GM06990 (cell line): Measurements from ENCODE around the gene FSTL1.
A peak's percentile ranks its signal among the peaks of the same experiment; 100 is the strongest.

ENCODE experiments used
- DNase-seq: peaks from one replicate; pipeline ENCODE4 v3.0.0-alpha.2; 2011; ENCODE audit not compliant: insufficient read length; ENCODE audit errors: extremely low read depth
- H3K27me3 ChIP-seq: replicated peaks from 2 replicates; pipeline ENCODE4 v1.6.0; 2011; ENCODE audit warnings: low read length; ENCODE audit not compliant: control insufficient read depth, insufficient read depth
- H3K36me3 ChIP-seq: 2 replicates; pipeline ENCODE4 v1.5.1; 2011; ENCODE audit warnings: low read length; ENCODE audit not compliant: control insufficient read depth, insufficient read depth
- H3K4me3 ChIP-seq: replicated peaks from 2 replicates; pipeline ENCODE4 v1.5.1; 2011; ENCODE audit warnings: low read depth, mild to moderate bottlenecking, control low read depth, low read length
- TF ChIP-seq, protein P1 (sequence below): IDR thresholded peaks from 2 replicates; pipeline ENCODE4 v1.5.1; 2011; ENCODE audit warnings: low read length, control low read depth, mild to moderate bottlenecking, inconsistent platforms; ENCODE audit not compliant: insufficient read depth, poor library complexity, severe bottlenecking

Gene FSTL1

GRCh38 chr3:120417272-120417911 is 33.4 kb downstream of the FSTL1 start:
- DNase-seq: peak; percentile 47
- TF ChIP-seq, protein P1, sequence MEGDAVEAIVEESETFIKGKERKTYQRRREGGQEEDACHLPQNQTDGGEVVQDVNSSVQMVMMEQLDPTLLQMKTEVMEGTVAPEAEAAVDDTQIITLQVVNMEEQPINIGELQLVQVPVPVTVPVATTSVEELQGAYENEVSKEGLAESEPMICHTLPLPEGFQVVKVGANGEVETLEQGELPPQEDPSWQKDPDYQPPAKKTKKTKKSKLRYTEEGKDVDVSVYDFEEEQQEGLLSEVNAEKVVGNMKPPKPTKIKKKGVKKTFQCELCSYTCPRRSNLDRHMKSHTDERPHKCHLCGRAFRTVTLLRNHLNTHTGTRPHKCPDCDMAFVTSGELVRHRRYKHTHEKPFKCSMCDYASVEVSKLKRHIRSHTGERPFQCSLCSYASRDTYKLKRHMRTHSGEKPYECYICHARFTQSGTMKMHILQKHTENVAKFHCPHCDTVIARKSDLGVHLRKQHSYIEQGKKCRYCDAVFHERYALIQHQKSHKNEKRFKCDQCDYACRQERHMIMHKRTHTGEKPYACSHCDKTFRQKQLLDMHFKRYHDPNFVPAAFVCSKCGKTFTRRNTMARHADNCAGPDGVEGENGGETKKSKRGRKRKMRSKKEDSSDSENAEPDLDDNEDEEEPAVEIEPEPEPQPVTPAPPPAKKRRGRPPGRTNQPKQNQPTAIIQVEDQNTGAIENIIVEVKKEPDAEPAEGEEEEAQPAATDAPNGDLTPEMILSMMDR: peak; percentile 85
- Histone ChIP-seq H3K4me3 (peak overlapping the region; percentile 67), H3K36me3 (no peaks in the 10 kb centered on the region), H3K27me3 (no peaks in the 10 kb centered on the region)

DNA sequence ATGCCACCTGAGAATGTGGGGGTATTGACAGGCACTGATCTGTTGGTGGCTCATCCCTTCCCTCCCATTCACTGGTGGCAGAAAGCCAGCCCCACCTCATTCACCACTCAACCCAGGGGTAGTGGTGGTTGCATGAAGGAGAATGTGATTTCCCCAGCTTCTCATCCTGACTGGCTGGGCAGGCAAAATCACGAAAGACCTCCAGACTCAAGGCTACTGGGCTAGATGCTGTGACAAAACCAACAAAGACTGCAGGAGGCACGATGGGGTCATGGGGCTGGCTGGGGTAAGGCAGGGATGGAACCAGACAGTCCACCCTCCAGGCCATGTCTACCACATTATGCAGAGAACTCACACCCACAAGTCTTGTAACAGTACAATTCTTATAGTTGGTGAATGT is 33.9 kb downstream of the FSTL1 start:
- TF ChIP-seq, protein P1: no peak
- Histone ChIP-seq H3K36me3 (no peaks in the 10 kb centered on the region), H3K27me3 (no peaks in the 10 kb centered on the region), H3K4me3 (peak overlapping the region; percentile 38; the same call in 1 of the 2 replicates)
- DNase-seq: no peak

DNA sequence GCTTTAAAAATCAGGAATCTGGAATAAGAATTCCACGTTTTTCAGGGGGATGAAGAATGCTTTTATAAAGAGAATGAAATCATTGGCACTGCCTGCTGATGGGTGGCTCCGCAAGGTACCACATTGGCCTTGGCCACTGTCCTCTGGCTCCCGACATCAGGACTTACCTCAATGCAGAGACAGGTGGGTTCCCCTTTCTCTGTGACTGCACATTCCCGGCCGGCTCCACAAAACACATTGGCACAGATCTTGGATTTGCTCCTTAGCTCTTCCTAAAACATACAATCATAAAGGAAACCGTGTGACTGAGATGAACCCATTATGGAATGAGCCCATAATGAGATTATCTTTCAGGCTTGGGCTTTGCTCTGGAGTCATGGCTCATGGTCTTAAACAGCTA is 35.0 kb downstream of the FSTL1 start:
- Histone ChIP-seq H3K27me3 (no peaks in the 10 kb centered on the region), H3K36me3 (no peaks in the 10 kb centered on the region), H3K4me3 (no peak overlapping the region)
- DNase-seq: no peak
- TF ChIP-seq, protein P1: no peak

- DNase-seq: no peak
- TF ChIP-seq, protein P1: no peak
- no peaks in the 10 kb centered on the region for H3K36me3 ChIP-seq
- H3K4me3 ChIP-seq: no peak overlapping the region
- no peaks in the 10 kb centered on the region for H3K27me3 ChIP-seq
These were observed 40.3 kb downstream of the FSTL1 start for GRCh38 chr3:120410541-120410940.

GRCh38 chr3:120410116-120410515 is 40.7 kb downstream of the FSTL1 start:
- TF ChIP-seq, protein P1: no peak
- Histone ChIP-seq H3K27me3 (no peaks in the 10 kb centered on the region), H3K36me3 (no peaks in the 10 kb centered on the region), H3K4me3 (no peak overlapping the region)
- DNase-seq: no peak

DNA sequence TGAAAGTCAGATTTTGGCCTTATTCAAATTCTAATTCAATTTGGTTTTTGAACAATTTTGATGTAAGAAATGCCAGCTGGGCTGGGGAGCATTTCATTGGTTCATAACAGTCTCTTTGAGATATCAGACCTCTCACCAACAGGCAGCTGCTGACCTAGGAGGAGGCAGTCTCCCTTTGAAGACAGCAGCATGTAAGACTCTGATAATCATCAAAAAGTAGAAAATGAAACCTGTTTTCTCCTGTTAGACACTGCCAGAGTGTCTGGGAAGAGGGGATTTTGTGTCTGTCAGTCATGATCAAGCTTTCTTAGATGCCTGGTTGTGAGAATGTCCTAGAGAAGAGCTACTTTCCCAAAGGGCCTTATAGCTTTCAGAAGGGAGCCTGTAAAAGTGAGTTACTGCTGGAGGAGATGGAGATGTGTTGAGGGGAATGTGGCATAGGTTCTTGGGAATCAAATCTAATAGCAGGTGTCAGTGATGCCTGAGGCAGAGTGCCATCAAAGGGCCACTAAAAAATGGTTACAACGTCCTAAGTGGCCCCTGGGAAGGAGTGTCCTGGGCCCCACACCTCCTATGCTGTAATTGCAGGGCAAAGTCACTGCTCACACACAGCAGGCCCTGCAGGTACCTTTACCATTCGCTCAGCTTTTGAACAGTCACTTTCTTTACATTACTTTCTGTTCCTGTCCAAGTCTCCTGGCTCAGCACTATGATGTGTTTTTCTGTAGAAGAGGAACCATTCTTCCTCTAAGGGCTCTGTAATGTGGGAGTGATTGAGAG is 43.1 kb downstream of the FSTL1 start:
- H3K27me3 ChIP-seq: no peaks in the 10 kb centered on the region

More for the DNA sequence above, 43.1 kb downstream of the FSTL1 start:
- Histone ChIP-seq H3K4me3 (no peak overlapping the region), H3K36me3 (no peaks in the 10 kb centered on the region)
- TF ChIP-seq, protein P1: no peak
- DNase-seq: no peak
